GM11168 (cell line): ENCODE data around the gene FXYD4.
"Not testable (repeated sequence)": the region's sequence is repeated elsewhere in the genome, so short reads cannot be mapped to it uniquely, and the experiment has no call there.

Experiments used
- in situ Hi-C: fragments of 300-500 bp; cut with MboI; formaldehyde crosslinking; loops from one replicate; pipeline ENCODE4 v1.12.0; 2022; ENCODE audit warnings: low sequenced_read_pairs; ENCODE audit not compliant: unreplicated experiment

FXYD4 gene

GRCh38 chr10:43392748-43393147, 21.3 kb downstream of the FXYD4 start:
- in situ Hi-C loops: no loop called here

GRCh38 chr10:43393186-43393585, 21.8 kb downstream of the FXYD4 start:
- in situ Hi-C loops: not testable (repeated sequence)

- in situ Hi-C loops: no loop called here
Observed at GRCh38 chr10:43393606-43394360, 22.3 kb downstream of the FXYD4 start.

GRCh38 chr10:43394868-43395267, 23.4 kb downstream of the FXYD4 start:
- in situ Hi-C loops: no loop called here

- in situ Hi-C loops: no loop called here
Observed at GRCh38 chr10:43395571-43396060, 24.2 kb downstream of the FXYD4 start.

GRCh38 chr10:43396061-43396927, 24.9 kb downstream of the FXYD4 start:
- in situ Hi-C loops: no loop called here

GRCh38 chr10:43396928-43397624, 25.6 kb downstream of the FXYD4 start:
- in situ Hi-C loops: no loop called here

GRCh38 chr10:43398939-43399319, 27.5 kb downstream of the FXYD4 start:
- in situ Hi-C loops: no loop called here

- in situ Hi-C loops: no loop called here
Observed at GRCh38 chr10:43399320-43400310, 28.2 kb downstream of the FXYD4 start.

- in situ Hi-C loops: no loop called here
Observed at GRCh38 chr10:43401627-43402026, 30.2 kb downstream of the FXYD4 start.

GRCh38 chr10:43402176-43402575, 30.7 kb downstream of the FXYD4 start:
- in situ Hi-C loops: no loop called here

- in situ Hi-C loops: no loop called here
Observed at GRCh38 chr10:43402880-43403452, 31.5 kb downstream of the FXYD4 start.

- in situ Hi-C loops: no loop called here
Observed at GRCh38 chr10:43403911-43404703, 32.7 kb downstream of the FXYD4 start.

GRCh38 chr10:43404704-43405084, 33.3 kb downstream of the FXYD4 start:
- in situ Hi-C loops: no loop called here

- in situ Hi-C loops: no loop called here
Observed at GRCh38 chr10:43407148-43407575, 35.7 kb downstream of the FXYD4 start.

GRCh38 chr10:43407576-43408330, 36.3 kb downstream of the FXYD4 start:
- in situ Hi-C loops: no loop called here

- in situ Hi-C loops: no loop called here
Observed at GRCh38 chr10:43408331-43408709, 36.9 kb downstream of the FXYD4 start.
